Right atrium auricular region (tissue), 2 donors: Measurements from ENCODE around the gene PES1. TPM values are rescaled to one million over a fixed set of nuclear protein-coding genes. Genes with fewer than 3 reads are reported as not detected.

Experiments used
- DNase-seq: peaks from one replicate; pipeline ENCODE4 v3.0.0-alpha.2; 2019; ENCODE audit warnings: low spot score
- H3K27ac ChIP-seq, 2 donors: fragments of 200-600 bp; sonication (generic); 1 replicate in 1 of 2; 2 replicates in 1 of 2; pipeline ENCODE4 v1.5.1; 2016 to 2019
- H3K27me3 ChIP-seq, 2 donors: fragments of 200-600 bp; sonication (generic); one replicate each; pipeline versions ENCODE4 v1.5.1 to v1.6.0; 2017 to 2019
- H3K36me3 ChIP-seq: fragments of 200-600 bp; sonication (generic); one replicate; pipeline ENCODE4 v1.5.1; 2016
- H3K4me1 ChIP-seq, 2 donors: fragments of 200-600 bp; sonication (generic); one replicate each; pipeline versions ENCODE4 v1.5.1 to v1.6.0; 2017 to 2019
- H3K4me3 ChIP-seq, 2 donors: fragments of 200-600 bp; sonication (generic); 1 replicate in 1 of 2; 2 replicates in 1 of 2; pipeline ENCODE4 v1.5.1; 2017 to 2019; ENCODE audit warnings: mild to moderate bottlenecking in 1 of 2, moderate library complexity in 1 of 2
- H3K9me3 ChIP-seq, 2 donors: fragments of 200-600 bp; sonication (generic); one replicate each; pipeline ENCODE4 v1.5.1; 2019
- total RNA-seq, 2 donors: library from RNA; depleted of rRNA; stranded (reverse); fragments of >200 nt; gene quantifications; one replicate each; pipeline ENCODE4 v1.1.0, GENCODE V29; 2016
- TF ChIP-seq, protein P1 (sequence below), 2 donors: fragments of 200-600 bp; sonication (generic); IDR thresholded peaks; one replicate each; pipeline ENCODE4 v1.5.1; 2019; ENCODE audit warnings: antibody characterized with exemption in 2 of 2

The PES1 gene
- total RNA-seq, 2 donors from 2014 or later = 13.2 to 33.5 TPM

DNA sequence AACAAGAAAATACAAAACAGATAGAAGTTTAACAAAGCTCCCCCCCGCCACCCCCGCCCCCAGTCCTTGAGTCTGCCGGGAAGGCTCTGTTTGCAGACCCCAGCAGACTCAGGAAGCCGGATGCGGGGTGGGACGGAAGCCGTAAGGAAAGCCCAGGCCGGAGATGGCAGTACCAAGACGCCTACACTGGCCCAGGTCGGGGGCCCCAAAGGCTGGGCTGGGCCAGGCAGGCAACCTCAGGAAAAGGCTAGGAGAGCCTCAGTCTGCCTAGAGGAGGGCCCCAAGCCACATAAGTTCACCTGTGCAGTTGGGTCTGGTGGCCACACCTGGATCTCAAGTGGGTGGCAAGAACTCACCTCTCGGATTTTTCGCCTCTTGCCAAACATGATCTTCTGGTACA, 13.2 kb downstream of the PES1 start:
- no peak for DNase-seq
- no peaks in the 10 kb centered on the region for H3K27me3 ChIP-seq
- H3K9me3 ChIP-seq = no peaks in the 10 kb centered on the region
- no peak overlapping the region for H3K27ac ChIP-seq
- H3K4me1 ChIP-seq = peaks cover 0 to 23% of the 10 kb centered on the region in 2 donors
- H3K4me3 ChIP-seq = no peak overlapping the region
- TF ChIP-seq, protein P1, sequence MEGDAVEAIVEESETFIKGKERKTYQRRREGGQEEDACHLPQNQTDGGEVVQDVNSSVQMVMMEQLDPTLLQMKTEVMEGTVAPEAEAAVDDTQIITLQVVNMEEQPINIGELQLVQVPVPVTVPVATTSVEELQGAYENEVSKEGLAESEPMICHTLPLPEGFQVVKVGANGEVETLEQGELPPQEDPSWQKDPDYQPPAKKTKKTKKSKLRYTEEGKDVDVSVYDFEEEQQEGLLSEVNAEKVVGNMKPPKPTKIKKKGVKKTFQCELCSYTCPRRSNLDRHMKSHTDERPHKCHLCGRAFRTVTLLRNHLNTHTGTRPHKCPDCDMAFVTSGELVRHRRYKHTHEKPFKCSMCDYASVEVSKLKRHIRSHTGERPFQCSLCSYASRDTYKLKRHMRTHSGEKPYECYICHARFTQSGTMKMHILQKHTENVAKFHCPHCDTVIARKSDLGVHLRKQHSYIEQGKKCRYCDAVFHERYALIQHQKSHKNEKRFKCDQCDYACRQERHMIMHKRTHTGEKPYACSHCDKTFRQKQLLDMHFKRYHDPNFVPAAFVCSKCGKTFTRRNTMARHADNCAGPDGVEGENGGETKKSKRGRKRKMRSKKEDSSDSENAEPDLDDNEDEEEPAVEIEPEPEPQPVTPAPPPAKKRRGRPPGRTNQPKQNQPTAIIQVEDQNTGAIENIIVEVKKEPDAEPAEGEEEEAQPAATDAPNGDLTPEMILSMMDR (IDR thresholded peaks at IDR 0.05) = no peak
- H3K36me3 ChIP-seq = peaks cover 78% of the 10 kb centered on the region

DNA sequence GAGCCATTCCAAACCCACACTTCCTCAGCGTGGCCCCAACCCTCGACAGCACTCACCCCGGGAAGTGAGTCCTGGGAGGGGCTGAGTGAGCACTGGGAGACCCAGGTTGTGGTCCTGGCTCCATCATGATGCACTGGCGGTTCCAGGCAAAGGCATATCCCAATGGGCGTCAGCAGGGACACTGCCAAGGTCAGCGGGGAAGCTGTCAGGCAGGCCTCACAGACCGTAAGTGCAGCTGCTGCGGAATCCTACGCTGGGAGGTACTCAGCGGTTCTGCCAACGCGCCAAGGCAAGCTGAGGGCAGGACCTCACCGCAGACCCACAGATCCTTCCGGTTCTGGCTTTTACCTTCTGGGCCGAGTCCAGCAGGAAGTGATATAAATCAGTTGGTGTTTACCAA, 15.9 kb downstream of the PES1 start:
- Histone ChIP-seq H3K27me3 (no peaks in the 10 kb centered on the region), H3K4me1 (peaks cover 0 to 25% of the 10 kb centered on the region in 2 donors), H3K9me3 (no peaks in the 10 kb centered on the region), H3K4me3 (no peak overlapping the region), H3K27ac (peak overlapping the region in 1 of 2 donors; percentile 29), H3K36me3 (peaks cover 52% of the 10 kb centered on the region)
- TF ChIP-seq, protein P1 (IDR thresholded peaks at IDR 0.05) = no peak
- no peak for DNase-seq

DNA sequence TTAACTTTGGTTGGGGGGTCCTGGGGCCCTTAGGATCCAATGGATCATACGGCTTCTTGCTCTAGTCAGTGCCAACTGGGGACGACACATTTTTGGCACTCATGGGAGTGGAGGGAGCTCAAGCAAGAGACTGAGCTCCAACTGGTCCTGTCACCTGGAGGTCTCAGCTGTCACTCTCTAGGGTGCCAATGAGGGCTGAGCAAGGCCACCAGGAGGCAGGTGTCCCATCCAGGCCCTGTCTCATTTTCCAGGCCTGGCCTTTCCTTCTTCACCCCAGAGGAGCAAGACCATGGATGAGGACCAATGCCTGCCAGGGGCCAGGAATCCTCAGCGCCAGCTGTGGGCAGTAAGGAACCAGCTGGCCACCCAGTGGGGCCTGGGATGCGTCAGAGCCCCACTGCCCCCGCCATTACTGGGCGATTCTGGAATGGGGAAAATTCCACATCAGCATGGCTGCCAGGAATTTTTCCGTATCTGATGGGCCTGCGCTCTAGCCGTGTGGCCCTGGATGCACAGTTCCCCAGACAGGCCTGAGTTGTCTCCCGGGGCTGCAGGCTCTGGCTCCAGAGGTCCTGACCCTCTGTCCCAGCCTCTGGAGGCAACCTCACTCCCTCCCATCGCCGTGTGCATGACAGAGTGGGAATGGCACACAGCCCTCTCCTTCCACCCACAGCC, 16.6 kb downstream of the PES1 start:
- peak overlapping the region in 1 of 2 donors; percentile 38 for H3K4me3 ChIP-seq
- no peaks in the 10 kb centered on the region for H3K27me3 ChIP-seq
- no peaks in the 10 kb centered on the region for H3K9me3 ChIP-seq
- peak; percentile 60 for DNase-seq
- TF ChIP-seq, protein P1 (IDR thresholded peaks at IDR 0.05) = no peak
- peaks cover 0 to 25% of the 10 kb centered on the region in 2 donors for H3K4me1 ChIP-seq
- peak overlapping the region in 1 of 2 donors; percentile 29 for H3K27ac ChIP-seq
- peaks cover 44% of the 10 kb centered on the region for H3K36me3 ChIP-seq

DNA sequence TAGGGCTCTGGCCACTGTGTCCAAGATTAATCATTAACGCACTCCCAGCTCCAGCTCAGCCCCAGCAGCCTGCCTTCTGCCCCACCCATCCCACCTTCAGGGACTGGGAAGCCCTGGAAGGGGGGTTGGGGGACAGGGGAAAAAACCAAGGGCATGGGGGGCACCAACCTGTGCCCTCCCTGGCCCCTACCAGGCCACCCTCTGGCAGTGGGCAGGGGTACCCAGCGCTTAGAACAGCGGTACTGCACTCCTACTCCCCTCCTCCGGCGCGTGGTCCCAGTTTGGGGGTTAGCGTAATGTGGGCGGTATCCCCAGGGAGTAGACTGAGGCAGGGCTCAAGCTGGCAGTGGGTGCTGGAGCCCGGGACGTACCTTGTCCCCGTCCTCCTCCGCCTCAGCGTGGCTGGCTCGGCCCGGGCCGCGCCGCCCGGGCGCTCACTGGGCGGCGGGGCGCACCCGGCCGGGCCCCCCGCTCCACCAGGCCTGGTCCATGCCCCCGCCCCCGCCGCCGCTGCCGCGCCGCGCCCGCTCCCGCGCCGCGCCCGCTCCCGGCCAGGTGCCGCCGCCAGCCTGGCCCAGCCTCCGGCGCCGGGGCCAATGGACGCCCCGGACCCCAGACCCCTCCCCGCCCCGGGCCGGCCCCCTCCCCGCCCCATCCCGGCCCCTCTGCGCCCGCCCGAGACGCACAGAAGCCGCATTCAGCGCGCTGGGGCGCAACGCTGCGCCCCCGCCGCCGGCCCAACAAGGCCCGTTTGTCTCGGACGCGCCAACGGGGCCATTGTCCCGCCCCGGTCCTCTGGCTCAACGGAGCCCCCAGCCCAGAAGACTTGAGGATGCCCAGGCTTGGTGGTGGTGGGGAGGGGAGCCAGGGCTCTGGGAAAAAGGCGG, 17.4 kb downstream of the PES1 start, which contains the start of gene GAL3ST1:
Gene GAL3ST1 (minus strand): TSS at position 571 of the 887 bp plus-strand sequence. CDS start 17,273 bp downstream, outside the sequence.
- Histone ChIP-seq H3K9me3 (no peaks in the 10 kb centered on the region), H3K4me1 (peaks cover 0 to 25% of the 10 kb centered on the region in 2 donors), H3K27me3 (no peaks in the 10 kb centered on the region), H3K36me3 (peaks cover 36% of the 10 kb centered on the region), H3K27ac (no peak within 1 kb of the TSS), H3K4me3 (peak within 1 kb of the TSS in 1 of 2 donors; percentile 38)
- TF ChIP-seq, protein P1 (IDR thresholded peaks at IDR 0.05) = no peak
- no peak for DNase-seq

DNA sequence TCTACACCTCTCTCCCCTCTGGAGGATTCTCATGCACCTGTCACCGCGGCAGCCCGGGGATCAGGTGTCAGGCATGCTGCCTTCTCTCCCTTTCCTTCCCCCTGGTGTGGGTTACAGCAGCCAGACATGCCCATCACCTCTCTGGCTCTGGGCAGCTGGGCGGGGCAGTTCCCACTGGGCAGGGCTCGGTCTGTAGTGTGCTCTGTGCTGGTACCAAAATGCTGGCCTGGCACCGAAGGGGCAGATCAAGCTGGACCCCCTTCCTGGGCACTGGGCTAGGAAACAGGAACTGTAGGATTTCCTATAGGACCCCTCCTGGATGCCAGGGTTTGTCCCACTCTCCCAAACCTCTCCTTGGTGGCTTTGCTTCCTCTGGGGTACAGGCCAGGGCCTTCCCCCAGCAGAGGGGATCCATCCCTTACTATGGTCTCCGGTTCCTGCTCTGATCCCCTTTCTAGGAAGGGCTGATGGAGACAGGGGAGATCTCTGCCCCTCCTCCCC, 18.1 kb downstream of the PES1 start:
- Histone ChIP-seq H3K36me3 (peaks cover 29% of the 10 kb centered on the region), H3K9me3 (no peaks in the 10 kb centered on the region), H3K4me3 (no peak overlapping the region), H3K27ac (no peak overlapping the region), H3K27me3 (no peaks in the 10 kb centered on the region), H3K4me1 (peaks cover 0 to 25% of the 10 kb centered on the region in 2 donors)
- no peak for DNase-seq
- TF ChIP-seq, protein P1 (IDR thresholded peaks at IDR 0.05) = no peak
